Measurements from ENCODE around the gene ORMDL3.
"Not testable (repeated sequence)": the region's sequence is repeated elsewhere in the genome, so short reads cannot be mapped to it uniquely, and the experiment has no call there.

ORMDL3 gene

GRCh38 chr17:39952680-39953470 lies 25.5 kb upstream of the ORMDL3 start:
- no peak overlapping the region for H3K9ac ChIP-seq
- peak overlapping the region; percentile 54 for H3K4me3 ChIP-seq (ENCODE audit: low read depth, low read length)
- no peaks in the 10 kb centered on the region for H3K9me3 ChIP-seq (ENCODE audit: control insufficient read depth, low read length)
- no peaks in the 10 kb centered on the region for H3K36me3 ChIP-seq (ENCODE audit: control insufficient read depth, insufficient read depth, low read length)
- H3K27me3 ChIP-seq (ENCODE audit: control insufficient read depth, insufficient read depth, low read length), result no peaks in the 10 kb centered on the region
- no peaks in the 10 kb centered on the region for H3K79me2 ChIP-seq
- peak overlapping the region; percentile 83 for H3K4me2 ChIP-seq (ENCODE audit: low read length)
- TF ChIP-seq CTCF (IDR thresholded peaks at IDR 0.05), result no peak
- H2AFZ ChIP-seq, result peak overlapping the region; percentile 97
- H3K4me1 ChIP-seq, result peaks cover 8% of the 10 kb centered on the region
- H3K27ac ChIP-seq, result peak overlapping the region; percentile 71

GRCh38 chr17:39951924-39952679 lies 24.7 kb upstream of the ORMDL3 start:
- H3K36me3 ChIP-seq (ENCODE audit: control insufficient read depth, insufficient read depth, low read length), result no peaks in the 10 kb centered on the region
- no peaks in the 10 kb centered on the region for H3K27me3 ChIP-seq (ENCODE audit: control insufficient read depth, insufficient read depth, low read length)
- no peaks in the 10 kb centered on the region for H3K79me2 ChIP-seq
- no peak for TF ChIP-seq CTCF (IDR thresholded peaks at IDR 0.05)
- peak overlapping the region; percentile 83 for H3K4me2 ChIP-seq (ENCODE audit: low read length)
- peak overlapping the region; percentile 49 for H3K4me3 ChIP-seq (ENCODE audit: low read depth, low read length)
- H2AFZ ChIP-seq, result peak overlapping the region; percentile 93
- H3K4me1 ChIP-seq, result peaks cover 8% of the 10 kb centered on the region
- peak overlapping the region; percentile 39 for H3K27ac ChIP-seq
- no peak overlapping the region for H3K9ac ChIP-seq
- H3K9me3 ChIP-seq (ENCODE audit: control insufficient read depth, low read length), result no peaks in the 10 kb centered on the region

- TF ChIP-seq CTCF (IDR thresholded peaks at IDR 0.05), result no peak
- H3K9ac ChIP-seq, result no peak overlapping the region
- H3K4me3 ChIP-seq (ENCODE audit: low read depth, low read length), result no peak overlapping the region
- no peak overlapping the region for H3K27ac ChIP-seq
- no peak overlapping the region for H3K4me2 ChIP-seq (ENCODE audit: low read length)
- no peaks in the 10 kb centered on the region for H3K27me3 ChIP-seq (ENCODE audit: control insufficient read depth, insufficient read depth, low read length)
- H2AFZ ChIP-seq, result no peak overlapping the region
- peaks cover 8% of the 10 kb centered on the region for H3K4me1 ChIP-seq
- no peaks in the 10 kb centered on the region for H3K79me2 ChIP-seq
- no peaks in the 10 kb centered on the region for H3K9me3 ChIP-seq (ENCODE audit: control insufficient read depth, low read length)
- H3K36me3 ChIP-seq (ENCODE audit: control insufficient read depth, insufficient read depth, low read length), result no peaks in the 10 kb centered on the region
Observed at GRCh38 chr17:39950871-39951348, 23.5 kb upstream of the ORMDL3 start.

GRCh38 chr17:39949028-39949427 lies 21.6 kb upstream of the ORMDL3 start:
- H3K9me3 ChIP-seq (ENCODE audit: control insufficient read depth, low read length), result no peaks in the 10 kb centered on the region
- H3K27ac ChIP-seq, result no peak overlapping the region
- no peak overlapping the region for H3K4me2 ChIP-seq (ENCODE audit: low read length)
- H3K4me1 ChIP-seq, result peaks cover 8% of the 10 kb centered on the region
- H3K9ac ChIP-seq, result no peak overlapping the region
- no peak overlapping the region for H3K4me3 ChIP-seq (ENCODE audit: low read depth, low read length)
- TF ChIP-seq CTCF (IDR thresholded peaks at IDR 0.05), result no peak
- H2AFZ ChIP-seq, result no peak overlapping the region
- no peaks in the 10 kb centered on the region for H3K36me3 ChIP-seq (ENCODE audit: control insufficient read depth, insufficient read depth, low read length)
- H3K27me3 ChIP-seq (ENCODE audit: control insufficient read depth, insufficient read depth, low read length), result no peaks in the 10 kb centered on the region
- H3K79me2 ChIP-seq, result no peaks in the 10 kb centered on the region

- H3K4me3 ChIP-seq (ENCODE audit: low read depth, low read length); H3K4me1 ChIP-seq; H3K4me2 ChIP-seq (ENCODE audit: low read length); H3K27ac ChIP-seq; H2AFZ ChIP-seq; H3K9ac ChIP-seq; H3K9me3 ChIP-seq (ENCODE audit: control insufficient read depth, low read length); H3K36me3 ChIP-seq (ENCODE audit: control insufficient read depth, insufficient read depth, low read length); H3K79me2 ChIP-seq; H3K27me3 ChIP-seq (ENCODE audit: control insufficient read depth, insufficient read depth, low read length): not testable (repeated sequence)
Observed at GRCh38 chr17:39948489-39948828, 21.1 kb upstream of the ORMDL3 start.
